ENCODE results near the gene STAT5B. TPM values are rescaled to one million over a fixed set of nuclear protein-coding genes. Genes with fewer than 3 reads are reported as not detected.

The STAT5B gene
- total and polyA plus RNA-seq, 9 of the 15 experiments (the other 6 are each of a cell fraction or from before 2014, with no cell fraction given), result 20.8 to 176 (median 92.4) TPM

GRCh38 chr17:42311240-42312034 is 35.2 kb upstream of the STAT5B start (continued):
- TF ChIP-seq ZNF318 (IDR thresholded peaks at IDR 0.05; ENCODE audit: borderline replicate concordance in 1 of 2, low read depth in 1 of 2) (no peak), ZNF3 (CRISPR knock-in tag; IDR thresholded peaks at IDR 0.05) (no peak), XRCC5 (IDR thresholded peaks at IDR 0.05; ENCODE audit: low read depth, low read length) (0 out of 2 replicates have a peak, but pooled peaks have one; percentile 34), TCF7L2 (IDR thresholded peaks at IDR 0.05; ENCODE audit: low read depth, low read length) (no peak), HMBOX1 (IDR thresholded peaks at IDR 0.05) (peak; percentile 27; the same call in 1 of the 2 replicates), ELF1 (tag; IDR thresholded peaks at IDR 0.05) (no peak), SMARCA5 (IDR thresholded peaks at IDR 0.05) (no peak), ZNF583 (CRISPR knock-in tag; IDR thresholded peaks at IDR 0.05) (no peak), CBX5 (IDR thresholded peaks at IDR 0.05; ENCODE audit: borderline replicate concordance, low read depth) (no peak), TRIM28 (IDR thresholded peaks at IDR 0.05) (no peak), HMGN3 (IDR thresholded peaks at IDR 0.05; ENCODE audit: borderline replicate concordance, extremely low read depth, insufficient read length, low read depth, low read length) (no peak), NFIX (CRISPR knock-in tag; IDR thresholded peaks at IDR 0.05; ENCODE audit: low read depth) (no peak), PYGO2 (tag; IDR thresholded peaks at IDR 0.05) (no peak), SAP30 (IDR thresholded peaks at IDR 0.05; ENCODE audit: borderline replicate concordance, insufficient read depth, low read depth, low read length, poor library complexity, severe bottlenecking) (no peak), ZNF263 (CRISPR knock-in tag; IDR thresholded peaks at IDR 0.05; ENCODE audit: borderline replicate concordance) (peak; percentile 86), ZNF436 (CRISPR knock-in tag; IDR thresholded peaks at IDR 0.05) (no peak), NFIC (IDR thresholded peaks at IDR 0.05) (no peak), PHB2 (IDR thresholded peaks at IDR 0.05; ENCODE audit: low read depth) (no peak), EP300 (IDR thresholded peaks at IDR 0.05; ENCODE audit: low read length) (peak; percentile 46; the same call in 1 of the 2 replicates), ZZZ3 (IDR thresholded peaks at IDR 0.05) (no peak)

All from K562 (cell line).